Upper lobe of left lung (tissue), 4 donors: ENCODE measurements around the gene GPSM1.

Experiments
- EP300 ChIP-seq, 4 donors: sonication (generic); formaldehyde crosslinking; IDR thresholded peaks; one replicate each; pipeline ENCODE4 v1.5.1; 2017; ENCODE audit warnings: antibody characterized with exemption in 4 of 4, control low read depth in 2 of 4
- POLR2A ChIP-seq, 4 donors: fragments of 450-650 bp; IDR thresholded peaks; one replicate each; pipeline ENCODE4 v1.5.1; 2016 to 2017; ENCODE audit warnings: antibody characterized with exemption in 4 of 4, mild to moderate bottlenecking in 2 of 4
- POLR2AphosphoS5 ChIP-seq, 2 donors: sonication (generic); formaldehyde crosslinking; IDR thresholded peaks; one replicate each; pipeline ENCODE4 v1.5.1; 2017; ENCODE audit warnings: antibody characterized with exemption in 2 of 2
- TF ChIP-seq, protein P1 (sequence below), 6 experiments: fragments of 450-650 bp in 4 of 6; fragments of 200-600 bp in 2 of 6; sonication (generic) in 2 of 6; IDR thresholded peaks; one replicate each; pipeline ENCODE4 v1.5.1; 2016 to 2019; ENCODE audit warnings: antibody characterized with exemption in 6 of 6

DNA sequence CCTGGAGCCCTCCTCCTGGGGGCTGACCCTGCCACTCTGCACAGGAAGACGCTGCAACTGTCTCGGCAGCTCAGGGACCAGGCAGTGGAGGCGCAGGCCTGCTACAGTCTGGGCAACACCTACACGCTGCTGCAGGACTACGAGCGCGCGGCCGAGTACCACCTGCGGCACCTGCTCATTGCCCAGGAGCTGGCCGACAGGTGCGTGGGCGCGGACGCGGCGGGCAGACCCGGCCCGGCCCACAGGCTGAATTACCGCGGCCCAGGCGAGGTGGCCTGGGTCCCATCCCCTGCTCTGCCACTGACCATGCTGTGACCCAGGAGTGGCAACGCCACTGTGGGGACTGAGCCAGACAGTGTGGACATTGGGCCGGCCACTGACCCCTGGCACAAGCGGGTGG lies 11.2 kb downstream of the GPSM1 start:
- TF ChIP-seq, protein P1, sequence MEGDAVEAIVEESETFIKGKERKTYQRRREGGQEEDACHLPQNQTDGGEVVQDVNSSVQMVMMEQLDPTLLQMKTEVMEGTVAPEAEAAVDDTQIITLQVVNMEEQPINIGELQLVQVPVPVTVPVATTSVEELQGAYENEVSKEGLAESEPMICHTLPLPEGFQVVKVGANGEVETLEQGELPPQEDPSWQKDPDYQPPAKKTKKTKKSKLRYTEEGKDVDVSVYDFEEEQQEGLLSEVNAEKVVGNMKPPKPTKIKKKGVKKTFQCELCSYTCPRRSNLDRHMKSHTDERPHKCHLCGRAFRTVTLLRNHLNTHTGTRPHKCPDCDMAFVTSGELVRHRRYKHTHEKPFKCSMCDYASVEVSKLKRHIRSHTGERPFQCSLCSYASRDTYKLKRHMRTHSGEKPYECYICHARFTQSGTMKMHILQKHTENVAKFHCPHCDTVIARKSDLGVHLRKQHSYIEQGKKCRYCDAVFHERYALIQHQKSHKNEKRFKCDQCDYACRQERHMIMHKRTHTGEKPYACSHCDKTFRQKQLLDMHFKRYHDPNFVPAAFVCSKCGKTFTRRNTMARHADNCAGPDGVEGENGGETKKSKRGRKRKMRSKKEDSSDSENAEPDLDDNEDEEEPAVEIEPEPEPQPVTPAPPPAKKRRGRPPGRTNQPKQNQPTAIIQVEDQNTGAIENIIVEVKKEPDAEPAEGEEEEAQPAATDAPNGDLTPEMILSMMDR (IDR thresholded peaks at IDR 0.05) = no peak
- TF ChIP-seq POLR2A (IDR thresholded peaks at IDR 0.05) = no peak
- TF ChIP-seq POLR2AphosphoS5 (IDR thresholded peaks at IDR 0.05) = no peak
- TF ChIP-seq EP300 (IDR thresholded peaks at IDR 0.05) = no peak
